HEK293T (cell line): Measurements from ENCODE around the gene ATCAY.

ENCODE experiments used
- CTCF ChIA-PET: fragments of 350-600 bp; formaldehyde crosslinking; extraction: SDS; loops from one replicate; lab custom pipeline; 2021; ENCODE audit warnings: antibody characterized with exemption, inconsistent platforms; lab: Yijun Ruan, JAX
- POLR2A ChIA-PET: fragments of 350-600 bp; formaldehyde crosslinking; extraction: SDS; loops from one replicate; lab custom pipeline; 2020; ENCODE audit warnings: antibody characterized with exemption, inconsistent platforms; lab: Yijun Ruan, JAX
- DNase-seq: peaks from one replicate; pipeline ENCODE4 v3.0.0; 2012; ENCODE audit warnings: mixed read lengths; ENCODE audit errors: extremely low spot score
- ARNT ChIP-seq: fragments of 450-650 bp; IDR thresholded peaks from 2 replicates; pipeline ENCODE4 v1.6.1; 2017; ENCODE audit warnings: mild to moderate bottlenecking
- BHLHE40 ChIP-seq: fragments of 450-650 bp; IDR thresholded peaks from 2 replicates; pipeline ENCODE4 v1.6.1; 2016; ENCODE audit warnings: mild to moderate bottlenecking, moderate library complexity, borderline replicate concordance
- CTBP1 ChIP-seq: fragments of 450-650 bp; IDR thresholded peaks from 2 replicates; pipeline ENCODE4 v1.6.1; 2016; ENCODE audit warnings: borderline replicate concordance
- ELF4 ChIP-seq: fragments of 450-650 bp; IDR thresholded peaks from 2 replicates; pipeline ENCODE4 v1.6.1; 2017; ENCODE audit warnings: antibody characterized with exemption
- FOXA1 ChIP-seq: fragments of 450-650 bp; IDR thresholded peaks from 2 replicates; pipeline ENCODE4 v1.6.1; 2016; ENCODE audit warnings: mild to moderate bottlenecking
- FOXK2 ChIP-seq: fragments of 450-650 bp; IDR thresholded peaks from 2 replicates; pipeline ENCODE4 v1.6.1; 2016; ENCODE audit warnings: mild to moderate bottlenecking
- FOXM1 ChIP-seq: fragments of 450-650 bp; IDR thresholded peaks from 2 replicates; pipeline ENCODE4 v1.6.1; 2017; ENCODE audit warnings: mild to moderate bottlenecking, borderline replicate concordance
- HDGF ChIP-seq: fragments of 450-650 bp; IDR thresholded peaks from 2 replicates; pipeline ENCODE4 v1.6.1; 2017; ENCODE audit warnings: antibody characterized with exemption, borderline replicate concordance
- L3MBTL2 ChIP-seq: fragments of 450-650 bp; conservative IDR thresholded peaks from 2 replicates; pipeline ENCODE4 v1.6.1; 2016; ENCODE audit warnings: mild to moderate bottlenecking
- LEF1 ChIP-seq: fragments of 450-650 bp; IDR thresholded peaks from 2 replicates; pipeline ENCODE4 v1.6.1; 2017; ENCODE audit warnings: mild to moderate bottlenecking, borderline replicate concordance
- NFRKB ChIP-seq: fragments of 450-650 bp; IDR thresholded peaks from 2 replicates; pipeline ENCODE4 v1.6.1; 2016; ENCODE audit warnings: mild to moderate bottlenecking, moderate library complexity
- PKNOX1 ChIP-seq: fragments of 450-650 bp; IDR thresholded peaks from 2 replicates; pipeline ENCODE4 v1.6.1; 2016
- SP1 ChIP-seq: fragments of 450-650 bp; IDR thresholded peaks from 2 replicates; pipeline ENCODE4 v1.6.1; 2017
- SUZ12 ChIP-seq: fragments of 450-650 bp; IDR thresholded peaks from 2 replicates; pipeline ENCODE4 v1.6.1; 2016; ENCODE audit warnings: mild to moderate bottlenecking
- TARDBP ChIP-seq: fragments of 450-650 bp; IDR thresholded peaks from 2 replicates; pipeline ENCODE4 v1.6.1; 2016
- ZNF384 ChIP-seq: fragments of 450-650 bp; IDR thresholded peaks from 2 replicates; pipeline ENCODE4 v1.6.1; 2016

ATCAY gene

GRCh38 chr19:3955688-3956087 is 75.2 kb downstream of the ATCAY start:
- no peak for TF ChIP-seq ARNT
- no peak for TF ChIP-seq SP1
- no peak for TF ChIP-seq BHLHE40
- no peak for TF ChIP-seq L3MBTL2
- no peak for TF ChIP-seq FOXK2
- TF ChIP-seq FOXA1, result no peak
- no peak for TF ChIP-seq CTBP1
- no peak for TF ChIP-seq FOXM1
- TF ChIP-seq ZNF384, result no peak
- ChIA-PET POLR2A (interaction anchor here (1.1 kb wide), 1 partner anchor 13 kb away, joined by 3 read pairs; no protein-coding TSS in a partner anchor), CTCF (no interaction called here)
- no peak for DNase-seq

DNA sequence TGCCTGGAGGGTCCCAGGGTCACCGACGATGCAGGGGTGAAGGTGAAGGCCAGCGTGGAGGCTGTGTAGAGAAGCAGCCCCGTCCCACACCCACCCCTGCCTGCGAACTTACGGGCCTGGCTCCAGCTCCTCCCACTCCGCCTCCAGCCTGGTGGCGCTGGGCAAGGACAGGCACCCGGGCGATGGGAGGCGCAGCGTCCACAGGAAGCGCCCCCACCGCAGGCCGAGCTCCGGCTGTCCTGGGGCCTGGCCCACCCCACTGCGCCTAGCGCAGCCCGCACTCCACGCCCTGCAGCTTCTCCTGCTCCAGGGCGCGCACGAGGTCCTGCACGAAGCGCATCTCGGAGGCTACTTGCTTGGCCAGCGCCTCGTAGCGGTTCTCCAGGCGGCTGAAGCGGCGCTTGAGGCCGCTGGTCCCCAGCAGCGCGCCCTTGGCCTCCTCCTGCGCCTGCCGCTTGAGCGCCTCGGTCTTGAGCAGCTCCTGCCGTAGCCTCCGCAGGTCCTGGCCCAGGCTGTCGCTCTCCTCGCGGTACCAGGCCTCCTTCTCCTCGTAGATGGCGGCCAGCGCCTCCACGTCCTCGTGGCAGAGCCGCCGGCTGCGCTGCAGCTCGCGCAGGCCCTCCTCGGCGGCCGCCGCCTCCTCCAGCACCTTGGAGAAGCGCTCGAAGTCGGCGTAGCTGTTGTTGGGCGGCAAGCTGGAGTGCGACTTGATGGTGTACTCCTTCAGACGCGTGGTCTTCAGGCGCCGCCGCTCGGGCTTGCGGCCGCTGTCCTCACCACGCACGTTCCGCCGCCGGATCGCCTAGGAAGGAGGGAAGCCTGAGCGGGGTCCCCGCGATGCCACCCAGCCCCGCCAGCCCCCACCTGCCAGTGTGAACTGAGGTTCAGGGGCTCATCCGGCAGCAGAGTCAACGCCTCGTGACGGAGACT is 78.6 kb downstream of the ATCAY start:
- CTCF ChIA-PET, result no interaction called here
- DNase-seq, result no peak
- TF ChIP-seq CTBP1 (no peak), NFRKB (no peak), FOXK2 (no peak), L3MBTL2 (no peak), ZNF384 (no peak), PKNOX1 (no peak), HDGF (no peak), ELF4 (no peak), SP1 (no peak), LEF1 (no peak), FOXM1 (no peak), ARNT (no peak), SUZ12 (no peak), FOXA1 (no peak), BHLHE40 (no peak), TARDBP (no peak)
- POLR2A ChIA-PET, result no interaction called here

- no peak for DNase-seq
- ChIA-PET CTCF (no interaction called here), POLR2A (no interaction called here)
- TF ChIP-seq BHLHE40, result no peak
- no peak for TF ChIP-seq FOXM1
- TF ChIP-seq HDGF, result no peak
- TF ChIP-seq LEF1, result no peak
- no peak for TF ChIP-seq CTBP1
- no peak for TF ChIP-seq FOXA1
- TF ChIP-seq ARNT, result no peak
- TF ChIP-seq ELF4, result no peak
- no peak for TF ChIP-seq SUZ12
- no peak for TF ChIP-seq PKNOX1
- no peak for TF ChIP-seq NFRKB
- TF ChIP-seq L3MBTL2, result no peak
- TF ChIP-seq ZNF384, result no peak
- no peak for TF ChIP-seq FOXK2
- TF ChIP-seq SP1, result no peak
- TF ChIP-seq TARDBP, result no peak
These were observed 79.3 kb downstream of the ATCAY start for GRCh38 chr19:3959766-3960131.

DNA sequence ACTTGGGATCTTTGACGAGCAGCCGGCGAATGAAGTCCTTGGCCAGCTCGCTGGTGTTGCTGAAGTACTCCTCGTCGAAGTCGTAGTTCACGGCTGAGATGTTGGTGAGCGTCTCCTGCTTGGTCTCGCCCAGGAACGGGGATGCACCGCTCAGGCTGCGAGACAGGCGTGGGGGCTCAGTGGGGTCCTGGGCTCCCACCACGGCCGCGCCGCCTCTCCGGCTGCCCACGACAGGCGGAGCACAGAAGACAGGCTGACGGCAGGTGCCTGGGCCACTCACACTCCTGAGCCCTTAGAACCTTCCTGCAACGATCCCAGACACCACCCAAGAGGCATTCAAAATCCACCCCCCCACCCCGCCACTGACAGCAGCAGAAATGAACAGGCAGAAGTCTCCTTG is 80.5 kb downstream of the ATCAY start:
- no peak for TF ChIP-seq SP1
- no peak for TF ChIP-seq FOXK2
- TF ChIP-seq HDGF, result no peak
- TF ChIP-seq ARNT, result no peak
- no peak for TF ChIP-seq LEF1
- no peak for TF ChIP-seq NFRKB
- TF ChIP-seq L3MBTL2, result no peak
- no peak for TF ChIP-seq TARDBP
- TF ChIP-seq CTBP1, result no peak
- TF ChIP-seq ELF4, result no peak
- no peak for TF ChIP-seq BHLHE40
- no peak for TF ChIP-seq SUZ12
- TF ChIP-seq ZNF384, result no peak
- TF ChIP-seq PKNOX1, result no peak
- no peak for TF ChIP-seq FOXM1
- TF ChIP-seq FOXA1, result no peak
- DNase-seq, result no peak
- ChIA-PET CTCF (no interaction called here), POLR2A (no interaction called here)

DNA sequence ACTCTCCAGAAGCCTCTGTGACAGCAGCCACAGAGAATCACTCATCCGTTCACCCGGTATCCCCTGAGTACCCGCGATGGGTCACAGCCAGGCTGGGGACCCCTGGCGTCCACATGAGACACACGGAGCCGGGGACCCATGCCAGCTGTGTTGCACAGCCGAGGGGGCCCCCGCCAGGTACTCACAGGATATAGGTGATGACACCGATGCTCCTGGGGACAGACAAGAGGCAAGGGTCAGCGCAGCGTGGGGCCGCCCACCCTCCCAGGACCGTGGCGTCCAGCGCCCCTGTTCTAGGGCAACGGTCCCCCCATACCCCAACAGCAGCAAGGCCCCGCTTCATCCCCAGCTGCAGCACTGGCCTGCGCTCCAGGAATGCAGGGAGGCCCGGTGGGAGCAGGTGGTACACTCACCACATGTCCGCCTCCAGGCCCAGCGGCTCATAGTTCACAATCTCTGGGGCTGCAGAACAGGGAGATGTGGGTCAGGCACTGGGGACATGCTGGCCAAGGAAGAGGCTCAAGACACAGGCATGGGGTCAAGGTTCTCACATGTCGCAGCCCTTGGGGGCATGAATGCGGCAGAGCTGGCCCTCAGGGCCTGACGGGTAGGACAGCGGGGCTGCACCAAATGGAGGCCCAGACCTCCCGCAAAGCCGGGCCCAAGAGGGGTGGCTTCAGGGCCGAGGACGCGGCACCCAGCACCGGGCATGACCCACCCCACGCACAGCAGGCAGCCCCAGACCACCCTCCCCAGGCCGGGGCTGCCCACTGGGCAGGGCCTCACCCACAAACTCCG is 83.2 kb downstream of the ATCAY start:
- DNase-seq, result no peak
- POLR2A ChIA-PET, result interaction anchor here (1.6 kb wide), 1 partner anchor 22 kb away, joined by 5 read pairs; the partner anchor contains the start of gene EEF2
- CTCF ChIA-PET, result no interaction called here
- TF ChIP-seq PKNOX1, result no peak
- no peak for TF ChIP-seq LEF1
- no peak for TF ChIP-seq FOXK2
- no peak for TF ChIP-seq ELF4
- TF ChIP-seq SP1, result no peak
- TF ChIP-seq HDGF, result no peak
- TF ChIP-seq FOXM1, result no peak
- no peak for TF ChIP-seq BHLHE40
- TF ChIP-seq L3MBTL2, result no peak
- no peak for TF ChIP-seq SUZ12
- no peak for TF ChIP-seq ZNF384
- TF ChIP-seq NFRKB, result no peak
- no peak for TF ChIP-seq ARNT
- no peak for TF ChIP-seq TARDBP
- TF ChIP-seq FOXA1, result no peak
- TF ChIP-seq CTBP1, result no peak
